ENCODE measurements around the gene KLF13.

Gene KLF13

GRCh38 chr15:31373096-31373865 is 46.6 kb downstream of the KLF13 start:
- peaks cover 7% of the 10 kb centered on the region for H3K9me3 Mint-ChIP-seq
- H3K27me3 Mint-ChIP-seq (ENCODE audit: low read depth): no peaks in the 10 kb centered on the region
- H3K4me1 Mint-ChIP-seq (ENCODE audit: low read depth): peaks cover 48% of the 10 kb centered on the region
- peaks cover 40% of the 10 kb centered on the region for H3K36me3 Mint-ChIP-seq (ENCODE audit: low read depth)
- no peak overlapping the region for H3K4me3 Mint-ChIP-seq
- no peak overlapping the region for H3K27ac Mint-ChIP-seq

- peaks cover 6% of the 10 kb centered on the region for H3K9me3 Mint-ChIP-seq
- H3K27me3 Mint-ChIP-seq (ENCODE audit: low read depth): no peaks in the 10 kb centered on the region
- H3K4me1 Mint-ChIP-seq (ENCODE audit: low read depth): peaks cover 49% of the 10 kb centered on the region
- peaks cover 44% of the 10 kb centered on the region for H3K36me3 Mint-ChIP-seq (ENCODE audit: low read depth)
- peak overlapping the region; percentile 9 for H3K27ac Mint-ChIP-seq
- H3K4me3 Mint-ChIP-seq: no peak overlapping the region
These were observed 47.3 kb downstream of the KLF13 start for GRCh38 chr15:31373970-31374369.

- H3K4me3 Mint-ChIP-seq: no peak overlapping the region
- peak overlapping the region; percentile 20 for H3K27ac Mint-ChIP-seq
- H3K27me3 Mint-ChIP-seq (ENCODE audit: low read depth): no peaks in the 10 kb centered on the region
- H3K36me3 Mint-ChIP-seq (ENCODE audit: low read depth): peaks cover 44% of the 10 kb centered on the region
- peaks cover 44% of the 10 kb centered on the region for H3K4me1 Mint-ChIP-seq (ENCODE audit: low read depth)
- peaks cover 3% of the 10 kb centered on the region for H3K9me3 Mint-ChIP-seq
These were observed 47.9 kb downstream of the KLF13 start for GRCh38 chr15:31374489-31374888.

- Mint-ChIP-seq H3K4me3 (no peak overlapping the region), H3K27me3 (ENCODE audit: low read depth) (no peaks in the 10 kb centered on the region), H3K27ac (peak overlapping the region; percentile 20), H3K9me3 (no peaks in the 10 kb centered on the region), H3K36me3 (ENCODE audit: low read depth) (peaks cover 44% of the 10 kb centered on the region), H3K4me1 (ENCODE audit: low read depth) (peaks cover 39% of the 10 kb centered on the region)
These were observed 48.4 kb downstream of the KLF13 start for GRCh38 chr15:31374986-31375385.

- H3K27me3 Mint-ChIP-seq (ENCODE audit: low read depth): no peaks in the 10 kb centered on the region
These were observed 49.1 kb downstream of the KLF13 start for GRCh38 chr15:31375772-31376171.

GRCh38 chr15:31376511-31376910 is 49.9 kb downstream of the KLF13 start:
- Mint-ChIP-seq H3K9me3 (no peaks in the 10 kb centered on the region), H3K36me3 (ENCODE audit: low read depth) (peaks cover 46% of the 10 kb centered on the region), H3K27ac (no peak overlapping the region)

More at GRCh38 chr15:31375772-31376171, 49.1 kb downstream of the KLF13 start:
- Mint-ChIP-seq H3K27ac (no peak overlapping the region), H3K36me3 (ENCODE audit: low read depth) (peaks cover 45% of the 10 kb centered on the region), H3K4me3 (no peak overlapping the region), H3K9me3 (no peaks in the 10 kb centered on the region), H3K4me1 (ENCODE audit: low read depth) (peaks cover 33% of the 10 kb centered on the region)

GRCh38 chr15:31377030-31377429 is 50.4 kb downstream of the KLF13 start:
- Mint-ChIP-seq H3K27me3 (ENCODE audit: low read depth) (no peaks in the 10 kb centered on the region), H3K36me3 (ENCODE audit: low read depth) (peaks cover 49% of the 10 kb centered on the region), H3K4me1 (ENCODE audit: low read depth) (peaks cover 34% of the 10 kb centered on the region), H3K27ac (no peak overlapping the region), H3K9me3 (no peaks in the 10 kb centered on the region), H3K4me3 (no peak overlapping the region)

More at GRCh38 chr15:31376511-31376910, 49.9 kb downstream of the KLF13 start:
- Mint-ChIP-seq H3K27me3 (ENCODE audit: low read depth) (no peaks in the 10 kb centered on the region), H3K4me1 (ENCODE audit: low read depth) (peaks cover 31% of the 10 kb centered on the region), H3K4me3 (no peak overlapping the region)

GRCh38 chr15:31378363-31378903 is 51.8 kb downstream of the KLF13 start:
- Mint-ChIP-seq H3K9me3 (no peaks in the 10 kb centered on the region), H3K4me1 (ENCODE audit: low read depth) (peaks cover 33% of the 10 kb centered on the region), H3K4me3 (no peak overlapping the region), H3K27ac (peak overlapping the region; percentile 72), H3K36me3 (ENCODE audit: low read depth) (peaks cover 50% of the 10 kb centered on the region), H3K27me3 (ENCODE audit: low read depth) (no peaks in the 10 kb centered on the region)

- no peaks in the 10 kb centered on the region for H3K27me3 Mint-ChIP-seq (ENCODE audit: low read depth)
- H3K36me3 Mint-ChIP-seq (ENCODE audit: low read depth): peaks cover 48% of the 10 kb centered on the region
- no peaks in the 10 kb centered on the region for H3K9me3 Mint-ChIP-seq
- H3K4me3 Mint-ChIP-seq: no peak overlapping the region
- peak overlapping the region; percentile 9 for H3K27ac Mint-ChIP-seq
- H3K4me1 Mint-ChIP-seq (ENCODE audit: low read depth): peaks cover 31% of the 10 kb centered on the region
These were observed 52.4 kb downstream of the KLF13 start for GRCh38 chr15:31379042-31379441.

- Mint-ChIP-seq H3K27ac (no peak overlapping the region), H3K9me3 (no peaks in the 10 kb centered on the region), H3K4me1 (ENCODE audit: low read depth) (peaks cover 30% of the 10 kb centered on the region), H3K27me3 (ENCODE audit: low read depth) (no peaks in the 10 kb centered on the region), H3K36me3 (ENCODE audit: low read depth) (peaks cover 48% of the 10 kb centered on the region), H3K4me3 (no peak overlapping the region)
These were observed 52.9 kb downstream of the KLF13 start for GRCh38 chr15:31379577-31379976.

- H3K27me3 Mint-ChIP-seq (ENCODE audit: low read depth): no peaks in the 10 kb centered on the region
- H3K9me3 Mint-ChIP-seq: no peaks in the 10 kb centered on the region
- peaks cover 44% of the 10 kb centered on the region for H3K4me1 Mint-ChIP-seq (ENCODE audit: low read depth)
- H3K36me3 Mint-ChIP-seq (ENCODE audit: low read depth): peaks cover 46% of the 10 kb centered on the region
- H3K4me3 Mint-ChIP-seq: no peak overlapping the region
- peak overlapping the region; percentile 55 for H3K27ac Mint-ChIP-seq
These were observed 55.4 kb downstream of the KLF13 start for GRCh38 chr15:31381801-31382712.

- no peaks in the 10 kb centered on the region for H3K27me3 Mint-ChIP-seq (ENCODE audit: low read depth)
- no peaks in the 10 kb centered on the region for H3K9me3 Mint-ChIP-seq
- peaks cover 45% of the 10 kb centered on the region for H3K4me1 Mint-ChIP-seq (ENCODE audit: low read depth)
- peak overlapping the region; percentile 55 for H3K27ac Mint-ChIP-seq
- no peak overlapping the region for H3K4me3 Mint-ChIP-seq
- H3K36me3 Mint-ChIP-seq (ENCODE audit: low read depth): peaks cover 43% of the 10 kb centered on the region
These were observed 56.0 kb downstream of the KLF13 start for GRCh38 chr15:31382713-31383045.

GRCh38 chr15:31383139-31383538 is 56.5 kb downstream of the KLF13 start:
- H3K9me3 Mint-ChIP-seq: no peaks in the 10 kb centered on the region
- H3K4me1 Mint-ChIP-seq (ENCODE audit: low read depth): peaks cover 46% of the 10 kb centered on the region
- no peak overlapping the region for H3K4me3 Mint-ChIP-seq
- H3K27me3 Mint-ChIP-seq (ENCODE audit: low read depth): no peaks in the 10 kb centered on the region
- H3K27ac Mint-ChIP-seq: no peak overlapping the region
- peaks cover 41% of the 10 kb centered on the region for H3K36me3 Mint-ChIP-seq (ENCODE audit: low read depth)

GRCh38 chr15:31384568-31384967 is 57.9 kb downstream of the KLF13 start:
- H3K4me3 Mint-ChIP-seq: no peak overlapping the region
- peaks cover 36% of the 10 kb centered on the region for H3K36me3 Mint-ChIP-seq (ENCODE audit: low read depth)
- no peak overlapping the region for H3K27ac Mint-ChIP-seq
- no peaks in the 10 kb centered on the region for H3K27me3 Mint-ChIP-seq (ENCODE audit: low read depth)
- H3K9me3 Mint-ChIP-seq: no peaks in the 10 kb centered on the region
- H3K4me1 Mint-ChIP-seq (ENCODE audit: low read depth): peaks cover 50% of the 10 kb centered on the region

All from T-helper 1 cell treated with Interleukin-12 subunit alpha and Interleukin-12 subunit beta and Interleukin-4 antibody, amounts not matched to agents 30 μg/mL and 1 μg/mL, for 36 hours (primary cell).